Measurements from ENCODE around the gene TMEM129.

- TF ChIP-seq CTCF (IDR thresholded peaks at IDR 0.05 in 2 of 3, conservative IDR thresholded peaks at IDR 0.05 in 1 of 3; ENCODE audit: control insufficient read depth in 2 of 3, extremely low read depth in 1 of 3, insufficient read depth in 1 of 3, low read depth in 3 of 3, low read length in 3 of 3) (no peak), EGR1 (IDR thresholded peaks at IDR 0.05; ENCODE audit: borderline replicate concordance in 1 of 2, low read depth in 2 of 2, low read length in 2 of 2) (no peak), RAD51 (IDR thresholded peaks at IDR 0.05) (no peak), ETV6 (conservative IDR thresholded peaks at IDR 0.05 in 1 of 2, IDR thresholded peaks at IDR 0.05 in 1 of 2; ENCODE audit: borderline replicate concordance in 1 of 2, low read depth in 1 of 2) (no peak), ZNF24 (IDR thresholded peaks at IDR 0.05) (no peak), SUZ12 (IDR thresholded peaks at IDR 0.05; ENCODE audit: unreplicated experiment) (no peak), REST (IDR thresholded peaks at IDR 0.05; ENCODE audit: low read depth, low read length) (no peak), ZBTB33 (IDR thresholded peaks at IDR 0.05) (no peak), TAF1 (IDR thresholded peaks at IDR 0.05; ENCODE audit: borderline replicate concordance, low read depth, low read length) (no peak), CEBPB (IDR thresholded peaks at IDR 0.05; ENCODE audit: borderline replicate concordance in 1 of 2, low read depth in 2 of 2, low read length in 2 of 2) (no peak), RELA (IDR thresholded peaks at IDR 0.05; ENCODE audit: borderline replicate concordance, partially characterized antibody) (no peak), NR2C2 (IDR thresholded peaks at IDR 0.05; ENCODE audit: borderline replicate concordance, control insufficient read depth, insufficient read length, low read depth) (no peak), USF1 (IDR thresholded peaks at IDR 0.05; ENCODE audit: borderline replicate concordance, extremely low read length, insufficient read depth, low read depth, low read length) (no peak)
Observed at GRCh38 chr4:1731180-1731579, 10.1 kb upstream of the TMEM129 start.

All from GM12878 (cell line).